Activated CD4-positive, alpha-beta T cell treated with anti-CD3 and anti-CD28 coated beads for 1 hour (primary cell): ENCODE results near the gene AFTPH.

Experiments used
- DNase-seq: peaks from one replicate; pipeline ENCODE4 v3.0.0-alpha.2; 2020

AFTPH gene

GRCh38 chr2:64615844-64616536, 91.9 kb downstream of the AFTPH start:
- DNase-seq = no peak

GRCh38 chr2:64617631-64618151, 93.6 kb downstream of the AFTPH start:
- no peak for DNase-seq

DNA sequence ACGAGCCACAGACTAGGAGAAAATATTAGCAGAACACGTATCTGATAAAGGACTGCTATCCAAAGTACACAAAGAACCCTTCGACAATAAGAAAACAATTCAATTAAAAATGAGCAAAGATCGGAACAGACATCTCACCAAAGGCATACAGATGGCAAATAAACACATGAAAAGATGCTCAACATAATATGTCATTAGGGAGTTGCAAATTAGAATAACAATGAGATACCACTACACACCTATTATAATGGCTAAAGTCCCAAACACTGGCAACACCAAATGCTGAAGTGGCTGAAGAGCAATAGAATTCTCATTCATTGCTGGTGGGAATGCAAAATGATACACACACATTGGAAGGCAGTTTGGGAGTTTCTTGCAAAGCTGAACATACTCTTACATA, 96.5 kb downstream of the AFTPH start:
- no peak for DNase-seq

GRCh38 chr2:64622443-64623241, 98.5 kb downstream of the AFTPH start:
- no peak for DNase-seq

DNA sequence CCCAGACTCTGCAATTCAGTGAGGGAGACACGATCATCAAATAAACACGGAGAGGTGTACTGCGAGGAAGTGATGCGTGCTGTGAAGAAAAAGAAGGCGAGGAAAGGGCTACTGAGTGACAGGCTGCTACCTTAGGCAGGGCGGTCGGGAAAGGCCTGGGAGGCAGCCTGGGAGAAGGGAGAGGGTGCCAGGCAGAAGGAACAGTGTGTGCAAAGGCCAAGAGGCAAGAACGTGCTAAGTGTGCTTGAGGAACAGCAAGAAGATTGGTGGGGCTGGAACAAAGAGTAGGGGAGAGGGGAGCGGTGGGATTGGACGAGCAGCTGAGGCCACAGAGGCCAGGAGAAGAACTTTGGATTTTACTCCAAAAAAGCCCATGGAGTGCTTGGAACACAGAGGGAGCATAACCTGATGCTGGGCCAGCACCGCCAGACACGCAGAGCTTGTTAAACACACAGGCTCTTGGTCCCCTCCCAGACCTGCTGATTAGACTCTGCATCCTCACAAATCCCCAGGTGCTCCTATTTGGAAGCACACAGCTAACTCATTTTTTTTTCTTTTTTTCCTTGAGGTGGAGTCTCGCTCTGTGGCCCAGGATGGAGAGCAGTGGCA, 99.2 kb downstream of the AFTPH start:
- DNase-seq = no peak

GRCh38 chr2:64624108-64624610, 100.0 kb downstream of the AFTPH start:
- no peak for DNase-seq

GRCh38 chr2:64624862-64625261, 100.7 kb downstream of the AFTPH start:
- no peak for DNase-seq

- no peak for DNase-seq
Measured at GRCh38 chr2:64625299-64626145, 101.4 kb downstream of the AFTPH start.

DNA sequence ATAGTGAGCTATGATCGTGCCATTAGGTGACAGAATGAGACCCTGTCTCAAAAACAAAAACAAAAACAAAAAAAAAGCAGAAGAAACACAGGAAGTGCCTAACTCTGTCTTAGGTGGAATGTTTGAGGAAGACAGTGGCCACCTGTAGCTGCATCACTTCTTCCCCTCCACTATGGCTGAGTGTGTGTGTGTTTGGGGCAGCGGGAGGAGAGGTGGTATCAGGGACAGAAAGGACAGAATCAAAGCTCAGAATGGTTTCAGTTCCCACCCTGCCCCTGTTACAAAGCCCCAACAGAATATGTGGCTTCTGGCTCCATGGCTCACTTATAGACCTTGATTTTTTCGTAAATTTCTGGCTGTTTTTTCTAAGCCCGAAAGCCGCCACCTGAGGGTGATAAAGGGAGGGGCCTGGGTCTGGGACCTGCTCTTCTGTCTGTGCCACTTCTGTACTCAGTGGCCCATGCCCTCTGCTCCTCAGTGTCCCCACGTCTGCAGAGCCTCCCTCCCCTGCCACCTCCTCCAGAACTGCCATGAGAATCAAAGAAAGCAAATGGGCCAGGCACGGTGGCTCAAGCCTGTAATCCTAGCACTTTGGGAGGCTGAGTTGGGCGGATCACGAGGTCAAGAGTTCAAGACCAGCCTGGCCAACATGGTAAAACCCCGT, 102.2 kb downstream of the AFTPH start:
- no peak for DNase-seq

- DNase-seq = no peak
Measured at GRCh38 chr2:64626963-64627760, 103.0 kb downstream of the AFTPH start.

GRCh38 chr2:64627860-64628841, 104.0 kb downstream of the AFTPH start:
- DNase-seq = no peak

- DNase-seq = no peak
Measured at GRCh38 chr2:64629329-64629781, 105.2 kb downstream of the AFTPH start.

- DNase-seq = no peak
Measured at GRCh38 chr2:64629875-64630274, 105.7 kb downstream of the AFTPH start.

DNA sequence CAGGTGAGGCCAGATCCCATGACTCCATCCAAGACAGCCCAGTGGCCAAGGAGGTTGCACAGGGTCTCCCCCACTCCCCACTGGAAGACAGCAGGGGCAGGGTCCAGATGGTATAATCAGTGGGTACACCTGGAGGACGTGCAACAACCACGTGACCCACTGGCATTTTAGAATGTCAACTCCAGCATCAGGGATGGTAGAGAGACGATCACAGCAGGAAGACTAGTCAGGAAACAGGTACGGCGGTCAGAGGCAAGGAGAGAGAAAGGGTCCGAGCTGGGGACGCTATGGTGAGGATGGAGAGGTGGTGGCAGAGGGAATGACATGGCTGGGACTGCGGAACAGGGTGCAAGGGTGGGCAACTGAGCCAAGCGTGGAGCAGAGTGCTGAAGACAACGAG, 106.6 kb downstream of the AFTPH start:
- DNase-seq = no peak

DNA sequence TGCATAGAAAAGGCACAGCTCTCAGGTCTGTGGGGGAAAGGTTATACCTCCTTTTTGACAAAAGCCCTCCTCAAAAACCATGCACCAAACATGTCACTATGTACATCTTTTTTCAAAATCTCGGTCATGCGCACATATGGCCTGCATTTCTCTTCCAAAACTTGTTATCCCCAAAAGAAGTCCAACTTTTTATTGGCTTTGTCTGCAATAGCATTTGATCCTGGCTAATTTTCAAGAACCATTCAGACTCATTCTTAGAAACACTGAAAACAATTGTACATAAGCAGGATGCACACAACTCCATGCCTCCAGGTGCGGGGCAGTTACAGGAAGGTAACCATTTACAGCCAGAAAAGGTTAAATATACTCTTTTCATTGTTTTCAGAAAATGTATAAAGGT, 107.6 kb downstream of the AFTPH start:
- DNase-seq = no peak

DNA sequence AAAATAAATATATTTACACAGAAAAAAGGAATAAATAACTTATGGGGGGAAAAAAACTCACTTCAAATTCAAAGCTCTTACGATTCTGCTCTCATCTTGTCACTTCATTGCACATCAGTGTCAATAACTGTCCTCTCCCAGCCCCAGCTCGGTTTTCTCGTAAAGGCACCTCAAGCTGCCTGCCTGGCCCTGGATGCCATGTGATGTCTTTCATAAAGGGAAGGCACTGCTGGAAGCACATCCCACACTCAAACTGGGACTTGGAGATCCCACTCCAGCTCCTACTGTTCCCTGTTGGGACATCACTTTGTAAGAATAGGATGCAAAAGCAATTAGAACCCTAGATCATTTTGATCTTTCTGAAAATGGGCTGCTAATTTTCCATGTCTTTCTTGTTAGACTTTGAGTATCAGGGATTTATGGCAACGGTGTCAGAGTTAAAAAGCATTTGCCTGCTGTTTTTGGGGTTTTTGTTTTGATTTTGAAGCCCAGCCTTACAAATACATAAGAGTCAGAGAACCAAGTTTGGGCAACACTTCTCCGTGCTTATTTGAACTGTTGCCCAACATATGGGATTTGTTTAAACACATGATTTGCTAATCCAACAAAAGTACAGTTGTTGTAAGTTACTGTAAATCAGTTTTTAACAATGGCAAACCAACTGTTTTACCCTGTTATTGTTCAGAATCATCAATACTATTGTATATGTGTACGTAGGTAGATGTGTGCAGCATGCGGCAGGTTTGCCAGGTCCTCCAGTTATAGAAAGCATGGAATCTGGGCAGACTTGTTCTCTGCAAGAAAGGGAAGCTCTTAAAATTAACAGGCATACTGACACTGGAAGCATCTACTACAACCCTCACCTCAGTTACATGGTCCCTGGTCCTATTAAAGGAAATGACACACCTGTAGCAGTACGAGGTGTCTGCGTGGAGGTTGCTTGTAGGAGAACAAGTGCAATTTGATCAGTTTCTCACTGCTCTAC, 109.0 kb downstream of the AFTPH start:
- no peak for DNase-seq

- DNase-seq = no peak
Measured at GRCh38 chr2:64634345-64635267, 110.5 kb downstream of the AFTPH start.
